ENCODE results near the gene DCST1. TPM values are rescaled to one million over a fixed set of nuclear protein-coding genes. Genes with fewer than 3 reads are reported as not detected.

Gene DCST1
- total and polyA plus RNA-seq, 2 donors (not counting 1 experiment from before 2014, with no cell fraction given), result 0.22 TPM; not detected in 1

GRCh38 chr1:155078469-155079209 is 45.0 kb downstream of the DCST1 start, which contains the start of gene EFNA3:
EFNA3 (plus strand) TSS chr1:155078837; CDS start chr1:155078942, 105 bp downstream.
- 3% methylated on average over 59 of the region's 59 CpGs for WGBS (ENCODE audit: insufficient coverage)
- Histone ChIP-seq H3K27me3 (replicated peaks in 1 of 4; ENCODE audit: control extremely low read depth in 1 of 4, control insufficient read depth in 3 of 4, insufficient read depth in 4 of 4, low read length in 3 of 4) (peaks cover 0 to 48% (median 37%) of the 10 kb centered on the region in 4 experiments), H4K20me1 (ENCODE audit: control insufficient read depth, insufficient read depth, low read length, poor library complexity, severe bottlenecking) (peaks cover 35% of the 10 kb centered on the region), H3K4me2 (replicated peaks; ENCODE audit: low read depth, low read length, poor library complexity, severe bottlenecking) (peak within 1 kb of the TSS; percentile 97), H3K9me3 (ENCODE audit: control extremely low read depth in 1 of 3, control insufficient read depth in 2 of 3, insufficient read depth in 1 of 3, low read length in 2 of 3) (peaks cover 0 to 24% (median 0%) of the 10 kb centered on the region in 3 donors), H2AFZ (ENCODE audit: insufficient read depth, low read depth, low read length, poor library complexity, severe bottlenecking) (peak within 1 kb of the TSS; percentile 67), H3K36me3 (replicated peaks in 1 of 2; ENCODE audit: control extremely low read depth in 1 of 2, control insufficient read depth in 1 of 2, extremely low read depth in 1 of 2, insufficient read depth in 2 of 2, low read length in 1 of 2) (no peaks in the 10 kb centered on the region), H3K9ac (ENCODE audit: low read length) (peak within 1 kb of the TSS; percentile 59), H3K79me2 (ENCODE audit: control insufficient read depth, insufficient read depth, low read length) (no peaks in the 10 kb centered on the region), H3K4me1 (ENCODE audit: control insufficient read depth in 2 of 2, insufficient read depth in 2 of 2, low read length in 2 of 2) (peaks cover 52 to 58% of the 10 kb centered on the region in 2 donors), H3K4me3 (ENCODE audit: control extremely low read depth in 1 of 5, extremely low read depth in 1 of 5, insufficient read depth in 1 of 5, low read depth in 2 of 5, low read length in 4 of 5) (peak within 1 kb of the TSS in 4 of 5 experiments; percentile 25 to 45 (median 40)), H3K27ac (ENCODE audit: low read length in 2 of 2) (no peak within 1 kb of the TSS)
- Mint-ChIP-seq H3K27ac (peak within 1 kb of the TSS; percentile 79), H3K9me3 (ENCODE audit: insufficient read depth) (no peaks in the 10 kb centered on the region), H3K4me3 (peak within 1 kb of the TSS; percentile 89), H3K4me1 (peaks cover 51% of the 10 kb centered on the region), H3K27me3 (peaks cover 27% of the 10 kb centered on the region)
- ATAC-seq (ENCODE audit: low read depth) (peak; percentile 69), DNase-seq (peak; percentile 77)
- ChIA-PET CTCF (interaction anchor here (0.8 to 2.5 kb wide), 11 partner anchors 9 to 519 kb away, joined by 3 to 16 read pairs (median 3); partner anchors contain the start of genes EFNA4 and KRTCAP2), POLR2A (interaction anchor here (0.7 to 2.8 kb wide), 2 partner anchors 14 to 65 kb away, joined by 6 to 9 read pairs; no protein-coding TSS in a partner anchor)
- intact Hi-C loops (cut with micrococcal nuclease), result loop anchor here (1.0 to 5.0 kb wide), 2 partner anchors 7 to 1359 kb away; no protein-coding TSS in a partner anchor
- TF ChIP-seq, protein P1, sequence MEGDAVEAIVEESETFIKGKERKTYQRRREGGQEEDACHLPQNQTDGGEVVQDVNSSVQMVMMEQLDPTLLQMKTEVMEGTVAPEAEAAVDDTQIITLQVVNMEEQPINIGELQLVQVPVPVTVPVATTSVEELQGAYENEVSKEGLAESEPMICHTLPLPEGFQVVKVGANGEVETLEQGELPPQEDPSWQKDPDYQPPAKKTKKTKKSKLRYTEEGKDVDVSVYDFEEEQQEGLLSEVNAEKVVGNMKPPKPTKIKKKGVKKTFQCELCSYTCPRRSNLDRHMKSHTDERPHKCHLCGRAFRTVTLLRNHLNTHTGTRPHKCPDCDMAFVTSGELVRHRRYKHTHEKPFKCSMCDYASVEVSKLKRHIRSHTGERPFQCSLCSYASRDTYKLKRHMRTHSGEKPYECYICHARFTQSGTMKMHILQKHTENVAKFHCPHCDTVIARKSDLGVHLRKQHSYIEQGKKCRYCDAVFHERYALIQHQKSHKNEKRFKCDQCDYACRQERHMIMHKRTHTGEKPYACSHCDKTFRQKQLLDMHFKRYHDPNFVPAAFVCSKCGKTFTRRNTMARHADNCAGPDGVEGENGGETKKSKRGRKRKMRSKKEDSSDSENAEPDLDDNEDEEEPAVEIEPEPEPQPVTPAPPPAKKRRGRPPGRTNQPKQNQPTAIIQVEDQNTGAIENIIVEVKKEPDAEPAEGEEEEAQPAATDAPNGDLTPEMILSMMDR (IDR thresholded peaks at IDR 0.05), result no peak
- TF ChIP-seq EZH2 (IDR thresholded peaks at IDR 0.05; ENCODE audit: borderline replicate concordance, insufficient read depth, low read depth, low read length, poor library complexity, severe bottlenecking), result peak; percentile 44

Measured in B cell (primary cell).